ENCODE measurements around the gene PCBP2.

The PCBP2 gene

GRCh38 chr12:53493610-53494391 lies 41.9 kb downstream of the PCBP2 start:
- no peak for DNase-seq (ENCODE audit: low spot score)

- DNase-seq (ENCODE audit: low spot score) = no peak
Observed at GRCh38 chr12:53495903-53496751, 44.2 kb downstream of the PCBP2 start.

- no peak for DNase-seq (ENCODE audit: low spot score)
Observed at GRCh38 chr12:53496752-53497032, 44.8 kb downstream of the PCBP2 start.

- DNase-seq (ENCODE audit: low spot score) = no peak
Observed at GRCh38 chr12:53497461-53497860, 45.6 kb downstream of the PCBP2 start.

- DNase-seq (ENCODE audit: low spot score) = no peak
Observed at GRCh38 chr12:53498235-53498630, 46.3 kb downstream of the PCBP2 start.

- DNase-seq (ENCODE audit: low spot score) = peak; percentile 79
Observed at GRCh38 chr12:53499266-53500141, 47.6 kb downstream of the PCBP2 start, which contains the start of gene MAP3K12. TSS of gene MAP3K12 (minus strand) at chr12:53499458. CDS start at chr12:53487391, 12,067 bp downstream.

- DNase-seq (ENCODE audit: low spot score) = no peak
Observed at GRCh38 chr12:53500142-53500775, 48.4 kb downstream of the PCBP2 start.

GRCh38 chr12:53500776-53501614 lies 49.1 kb downstream of the PCBP2 start, which contains the start of gene TARBP2:
TSS of gene TARBP2 (plus strand) at chr12:53501283. CDS start at chr12:53501409, 126 bp downstream.
- DNase-seq (ENCODE audit: low spot score) = peak; percentile 100

GRCh38 chr12:53501615-53502181 lies 49.8 kb downstream of the PCBP2 start:
- DNase-seq (ENCODE audit: low spot score) = no peak

GRCh38 chr12:53502331-53502730 lies 50.4 kb downstream of the PCBP2 start:
- DNase-seq (ENCODE audit: low spot score) = no peak

- no peak for DNase-seq (ENCODE audit: low spot score)
Observed at GRCh38 chr12:53502983-53503728, 51.3 kb downstream of the PCBP2 start.

- DNase-seq (ENCODE audit: low spot score) = no peak
Observed at GRCh38 chr12:53504004-53504920, 52.4 kb downstream of the PCBP2 start.

GRCh38 chr12:53505086-53505485 lies 53.2 kb downstream of the PCBP2 start:
- no peak for DNase-seq (ENCODE audit: low spot score)

- DNase-seq (ENCODE audit: low spot score) = no peak
Observed at GRCh38 chr12:53505555-53506449, 53.9 kb downstream of the PCBP2 start.

GRCh38 chr12:53506450-53506785 lies 54.5 kb downstream of the PCBP2 start:
- no peak for DNase-seq (ENCODE audit: low spot score)

- no peak for DNase-seq (ENCODE audit: low spot score)
Observed at GRCh38 chr12:53506881-53507602, 55.1 kb downstream of the PCBP2 start, which contains the start of gene NPFF. TSS of gene NPFF (minus strand) at chr12:53507484. CDS start at chr12:53507474, 10 bp downstream.

- DNase-seq (ENCODE audit: low spot score) = no peak
Observed at GRCh38 chr12:53507603-53507885, 55.6 kb downstream of the PCBP2 start.

Measured in putamen (tissue), 1 donor.